Kidney (tissue), 14 donors: Measurements from ENCODE around the gene C10orf90. TPM values are rescaled to one million over a fixed set of nuclear protein-coding genes. Genes with fewer than 3 reads are reported as not detected.

Experiments used
- DNase-seq, 5 donors: peaks; one replicate each; pipeline ENCODE4 v3.0.0-alpha.2; 2013 to 2020
- FAIRE-seq: peaks from 2 replicates; lab custom pipeline; 2012; peaks lifted over from hg19 to GRCh38; lab: Jason Lieb, UNC
- H3K27ac ChIP-seq, 2 donors: one replicate each; pipeline ENCODE4 v1.7.0; 2013; ENCODE audit warnings: low read depth in 2 of 2, low read length in 2 of 2, inconsistent platforms in 1 of 2
- H3K27me3 ChIP-seq: one replicate; pipeline ENCODE4 v1.7.1; 2013; ENCODE audit warnings: low read length, inconsistent platforms; ENCODE audit not compliant: control insufficient read depth, insufficient read depth
- H3K36me3 ChIP-seq, 3 donors: one replicate each; pipeline versions ENCODE4 v1.7.0 to v1.7.1; 2013; ENCODE audit warnings: low read length in 3 of 3, control low read depth in 1 of 3, inconsistent platforms in 1 of 3; ENCODE audit not compliant: insufficient read depth in 3 of 3, control insufficient read depth in 2 of 3
- H3K4me1 ChIP-seq, 3 donors: one replicate each; pipeline versions ENCODE4 v1.7.0 to v1.7.1; 2013; ENCODE audit warnings: low read length in 3 of 3, inconsistent platforms in 1 of 3, low read depth in 1 of 3; ENCODE audit not compliant: control insufficient read depth in 2 of 3, insufficient read depth in 2 of 3
- H3K4me3 ChIP-seq, 3 donors: one replicate each; pipeline versions ENCODE4 v1.7.0 to v1.8.1; 2013; ENCODE audit warnings: low read length in 3 of 3, control low read depth in 1 of 3, inconsistent platforms in 1 of 3
- H3K9ac ChIP-seq, 3 donors: one replicate each; pipeline versions ENCODE4 v1.7.0 to v1.7.1; 2013; ENCODE audit warnings: low read length in 3 of 3, control low read depth in 1 of 3, inconsistent platforms in 1 of 3
- H3K9me3 ChIP-seq, 3 donors: one replicate each; pipeline versions ENCODE4 v1.7.0 to v1.7.1; 2013; ENCODE audit warnings: low read length in 3 of 3, control low read depth in 1 of 3, inconsistent platforms in 1 of 3; ENCODE audit not compliant: control insufficient read depth in 2 of 3, insufficient read depth in 1 of 3
- CTCF ChIP-seq: IDR thresholded peaks from 3 replicates; pipeline ENCODE4 v1.5.1; 2012; ENCODE audit warnings: mild to moderate bottlenecking, moderate library complexity, borderline replicate concordance; ENCODE audit not compliant: insufficient read depth; ENCODE audit errors: extremely low read depth
- intact Hi-C: fragments of 100-400 bp; cut with DNase I; formaldehyde crosslinking; loops from one replicate; pipeline ENCODE4 v1.11.1; 2022
- polyA plus RNA-seq: library from polyadenylated mRNA; stranded (reverse); fragments of 350-450 nt; fragmentation: Illumina TruSeq; extraction: RNeasy Lipid Tissue Mini Kit (QIAGEN cat#74804); gene quantifications from one replicate; pipeline ENCODE4 v1.2.3, GENCODE V29; 2014; ENCODE audit warnings: low read depth, low replicate concordance; ENCODE audit not compliant: insufficient read depth
- total RNA-seq: library from RNA; stranded (reverse); fragmentation: NEBNext Ultra II Directional; extraction: Animal tissue kit (Norgen Biotek cat#: 25700); gene quantifications from one replicate; pipeline ENCODE4 v1.2.1, GENCODE V29; 2021
- donor health status: control.
- donor health status: control.
- donor health status: control.
- donor health status: control.
- donor health status: control.
- donor health status: DM: yes; HTN: yes; CAD: no.
- donor health status: Normal renal cell carcinoma (clear cell type).

Gene C10orf90
- total and polyA plus RNA-seq, 2 donors from 2014 or later = 0.30 TPM; not detected in 1

- no peak for FAIRE-seq
- no peak overlapping the region for H3K9ac ChIP-seq
- intact Hi-C loops = no loop called here
- no peak for DNase-seq
- no peaks in the 10 kb centered on the region for H3K36me3 ChIP-seq
- no peaks in the 10 kb centered on the region for H3K4me1 ChIP-seq
- TF ChIP-seq CTCF = no peak
- no peak overlapping the region for H3K4me3 ChIP-seq
- H3K27ac ChIP-seq = no peak overlapping the region
- no peaks in the 10 kb centered on the region for H3K27me3 ChIP-seq
- H3K9me3 ChIP-seq = no peaks in the 10 kb centered on the region
Measured at GRCh38 chr10:126376956-126377355, 293.5 kb downstream of the C10orf90 start.

GRCh38 chr10:126375926-126376554 is 294.5 kb downstream of the C10orf90 start:
- no peak overlapping the region for H3K27ac ChIP-seq
- TF ChIP-seq CTCF = no peak
- no peaks in the 10 kb centered on the region for H3K4me1 ChIP-seq
- H3K4me3 ChIP-seq = no peak overlapping the region
- H3K9ac ChIP-seq = no peak overlapping the region
- no peaks in the 10 kb centered on the region for H3K36me3 ChIP-seq
- H3K9me3 ChIP-seq = no peaks in the 10 kb centered on the region
- FAIRE-seq (no peak), DNase-seq (no peak)
- no peaks in the 10 kb centered on the region for H3K27me3 ChIP-seq
- intact Hi-C loops = no loop called here

GRCh38 chr10:126375299-126375698 is 295.2 kb downstream of the C10orf90 start:
- Histone ChIP-seq H3K9ac (no peak overlapping the region), H3K27ac (no peak overlapping the region), H3K4me3 (no peak overlapping the region), H3K27me3 (no peaks in the 10 kb centered on the region), H3K4me1 (no peaks in the 10 kb centered on the region), H3K9me3 (no peaks in the 10 kb centered on the region), H3K36me3 (no peaks in the 10 kb centered on the region)
- DNase-seq (no peak), FAIRE-seq (no peak)
- intact Hi-C loops = no loop called here
- no peak for TF ChIP-seq CTCF

Other genes starting within 250 kb of the C10orf90 start
- 81.7 TPM for gene DOCK1, start 234.7 kb upstream of the C10orf90 start, total RNA-seq
- 15.8 TPM for gene DOCK1, start 234.7 kb upstream of the C10orf90 start, polyA plus RNA-seq